ENCODE measurements around the gene HLA-DOA. TPM values are rescaled to one million over a fixed set of nuclear protein-coding genes. Genes with fewer than 3 reads are reported as not detected.

The HLA-DOA gene
- total RNA-seq, result 1.8 and 2.0 TPM in 2 replicates

- H3K4me1 Mint-ChIP-seq (ENCODE audit: low read depth), result peaks cover 11% of the 10 kb centered on the region
- peak; percentile 18 for DNase-seq (ENCODE audit: low spot score)
- no peaks in the 10 kb centered on the region for H3K9me3 Mint-ChIP-seq
- H3K27ac Mint-ChIP-seq, result no peak within 1 kb of the TSS
- peak within 1 kb of the TSS; percentile 17 for H3K4me3 Mint-ChIP-seq
- intact Hi-C loops (cut with micrococcal nuclease), result no loop called here
- no peaks in the 10 kb centered on the region for H3K36me3 Mint-ChIP-seq (ENCODE audit: low read depth)
- H3K27me3 Mint-ChIP-seq (ENCODE audit: insufficient read depth), result peaks cover 20% of the 10 kb centered on the region
These were observed at the start of gene HLA-DOA for GRCh38 chr6:33008944-33009861. TSS of gene HLA-DOA (minus strand) at chr6:33009591.

DNA sequence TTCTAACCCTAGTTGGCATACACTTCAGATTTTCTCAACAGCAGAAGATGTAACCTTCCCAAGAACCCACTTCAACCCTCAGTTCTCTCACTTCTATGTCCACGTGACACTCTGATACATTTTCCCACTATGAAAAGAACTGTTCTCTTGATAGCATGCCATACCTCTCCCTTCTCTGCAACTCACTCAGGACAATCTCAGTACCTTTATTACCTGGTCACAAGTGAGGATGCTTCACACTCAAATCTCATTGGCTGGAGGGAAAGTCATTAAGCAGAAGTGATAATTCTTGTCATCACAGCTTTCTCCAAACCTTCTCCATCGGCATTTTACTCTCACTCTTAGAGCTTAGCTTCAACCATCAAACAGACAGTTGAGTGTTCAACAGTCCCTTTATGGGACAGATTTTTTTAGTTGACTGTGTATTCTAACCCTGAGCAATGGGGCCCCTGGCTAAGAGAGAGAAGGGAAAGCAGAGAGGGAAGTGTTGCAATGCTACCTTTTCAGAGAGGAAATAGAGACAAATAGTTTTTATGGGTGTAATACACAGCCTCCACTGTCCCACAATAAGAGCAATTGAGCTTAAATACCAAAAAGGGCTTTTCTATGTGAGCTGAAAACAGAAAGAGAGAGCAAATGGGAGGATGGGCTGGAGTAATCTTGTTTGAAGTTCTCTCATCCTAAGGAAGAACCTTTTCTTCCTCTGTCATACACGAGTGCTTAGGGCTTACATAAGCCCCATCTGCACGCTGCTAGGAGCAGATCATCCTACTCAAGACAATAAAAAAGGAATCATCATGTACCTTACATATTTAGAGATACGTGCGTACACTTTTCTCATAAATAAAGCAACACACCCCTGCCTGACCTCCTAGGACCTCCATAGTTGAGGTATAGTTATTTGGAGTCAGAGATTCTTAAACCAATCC, 48.1 kb upstream of the HLA-DOA start:
- peaks cover 21% of the 10 kb centered on the region for H3K27me3 Mint-ChIP-seq (ENCODE audit: insufficient read depth)
- H3K27ac Mint-ChIP-seq, result no peak overlapping the region
- no peaks in the 10 kb centered on the region for H3K36me3 Mint-ChIP-seq (ENCODE audit: low read depth)
- H3K4me1 Mint-ChIP-seq (ENCODE audit: low read depth), result no peaks in the 10 kb centered on the region
- no peak overlapping the region for H3K4me3 Mint-ChIP-seq
- peaks cover 3% of the 10 kb centered on the region for H3K9me3 Mint-ChIP-seq
- intact Hi-C loops (cut with micrococcal nuclease), result no loop called here
- DNase-seq (ENCODE audit: low spot score), result no peak

GRCh38 chr6:33053230-33053629, 43.8 kb upstream of the HLA-DOA start:
- Mint-ChIP-seq H3K9me3 (peaks cover 3% of the 10 kb centered on the region), H3K36me3 (ENCODE audit: low read depth) (no peaks in the 10 kb centered on the region), H3K27ac (no peak overlapping the region), H3K4me1 (ENCODE audit: low read depth) (no peaks in the 10 kb centered on the region), H3K27me3 (ENCODE audit: insufficient read depth) (peaks cover 34% of the 10 kb centered on the region), H3K4me3 (no peak overlapping the region)
- intact Hi-C loops (cut with micrococcal nuclease), result no loop called here
- DNase-seq (ENCODE audit: low spot score), result no peak

- no peak for DNase-seq (ENCODE audit: low spot score)
- no peaks in the 10 kb centered on the region for H3K4me1 Mint-ChIP-seq (ENCODE audit: low read depth)
- H3K36me3 Mint-ChIP-seq (ENCODE audit: low read depth), result no peaks in the 10 kb centered on the region
- intact Hi-C loops (cut with micrococcal nuclease), result no loop called here
- H3K4me3 Mint-ChIP-seq, result no peak overlapping the region
- peaks cover 3% of the 10 kb centered on the region for H3K9me3 Mint-ChIP-seq
- no peak overlapping the region for H3K27ac Mint-ChIP-seq
- peaks cover 38% of the 10 kb centered on the region for H3K27me3 Mint-ChIP-seq (ENCODE audit: insufficient read depth)
These were observed 43.2 kb upstream of the HLA-DOA start for GRCh38 chr6:33052627-33053026.

GRCh38 chr6:33050014-33050810, 40.8 kb upstream of the HLA-DOA start:
- intact Hi-C loops (cut with micrococcal nuclease), result no loop called here
- Mint-ChIP-seq H3K27me3 (ENCODE audit: insufficient read depth) (peaks cover 39% of the 10 kb centered on the region), H3K36me3 (ENCODE audit: low read depth) (no peaks in the 10 kb centered on the region)

GRCh38 chr6:33049323-33050013, 40.1 kb upstream of the HLA-DOA start:
- Mint-ChIP-seq H3K27me3 (ENCODE audit: insufficient read depth) (peaks cover 44% of the 10 kb centered on the region), H3K4me3 (no peak overlapping the region), H3K9me3 (peaks cover 3% of the 10 kb centered on the region), H3K27ac (no peak overlapping the region), H3K4me1 (ENCODE audit: low read depth) (no peaks in the 10 kb centered on the region), H3K36me3 (ENCODE audit: low read depth) (no peaks in the 10 kb centered on the region)
- intact Hi-C loops (cut with micrococcal nuclease), result no loop called here
- no peak for DNase-seq (ENCODE audit: low spot score)

More at GRCh38 chr6:33050014-33050810, 40.8 kb upstream of the HLA-DOA start:
- Mint-ChIP-seq H3K9me3 (peaks cover 3% of the 10 kb centered on the region), H3K4me1 (ENCODE audit: low read depth) (no peaks in the 10 kb centered on the region), H3K4me3 (no peak overlapping the region), H3K27ac (no peak overlapping the region)
- no peak for DNase-seq (ENCODE audit: low spot score)

- H3K4me1 Mint-ChIP-seq (ENCODE audit: low read depth), result no peaks in the 10 kb centered on the region
- no peak for DNase-seq (ENCODE audit: low spot score)
- H3K27me3 Mint-ChIP-seq (ENCODE audit: insufficient read depth), result peaks cover 49% of the 10 kb centered on the region
- H3K27ac Mint-ChIP-seq, result no peak overlapping the region
- intact Hi-C loops (cut with micrococcal nuclease), result no loop called here
- no peak overlapping the region for H3K4me3 Mint-ChIP-seq
- H3K36me3 Mint-ChIP-seq (ENCODE audit: low read depth), result no peaks in the 10 kb centered on the region
- peaks cover 7% of the 10 kb centered on the region for H3K9me3 Mint-ChIP-seq
These were observed 30.8 kb upstream of the HLA-DOA start for GRCh38 chr6:33040157-33040556.

DNA sequence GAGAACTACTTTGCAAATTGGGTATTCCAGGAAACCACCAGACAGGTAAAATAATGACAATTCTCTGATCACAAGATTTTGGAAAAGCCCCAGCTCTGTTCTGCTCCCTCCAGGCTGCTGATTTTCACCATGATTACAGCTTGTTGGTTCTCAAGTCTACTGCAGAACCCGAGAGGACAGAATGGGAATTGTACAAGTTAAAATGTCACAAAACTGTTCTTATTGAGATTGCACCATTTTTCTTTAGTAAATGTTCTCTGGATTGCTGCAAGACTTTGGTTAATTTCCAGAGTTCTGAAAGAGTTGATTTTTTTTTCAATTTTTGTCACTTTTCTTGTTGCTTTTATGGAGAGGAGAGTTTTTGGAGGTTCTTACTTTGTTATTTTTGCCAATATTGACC, 27.1 kb upstream of the HLA-DOA start:
- H3K27ac Mint-ChIP-seq, result no peak overlapping the region
- peaks cover 60% of the 10 kb centered on the region for H3K27me3 Mint-ChIP-seq (ENCODE audit: insufficient read depth)
- intact Hi-C loops (cut with micrococcal nuclease), result no loop called here
- H3K36me3 Mint-ChIP-seq (ENCODE audit: low read depth), result peaks cover 2% of the 10 kb centered on the region
- no peaks in the 10 kb centered on the region for H3K4me1 Mint-ChIP-seq (ENCODE audit: low read depth)
- no peak for DNase-seq (ENCODE audit: low spot score)
- peaks cover 12% of the 10 kb centered on the region for H3K9me3 Mint-ChIP-seq
- H3K4me3 Mint-ChIP-seq, result no peak overlapping the region

GRCh38 chr6:33034554-33034953, 25.2 kb upstream of the HLA-DOA start:
- no peak for DNase-seq (ENCODE audit: low spot score)
- Mint-ChIP-seq H3K36me3 (ENCODE audit: low read depth) (peaks cover 2% of the 10 kb centered on the region), H3K27ac (no peak overlapping the region), H3K9me3 (peaks cover 12% of the 10 kb centered on the region), H3K4me3 (no peak overlapping the region), H3K4me1 (ENCODE audit: low read depth) (peaks cover 6% of the 10 kb centered on the region), H3K27me3 (ENCODE audit: insufficient read depth) (peaks cover 65% of the 10 kb centered on the region)
- intact Hi-C loops (cut with micrococcal nuclease), result no loop called here

GRCh38 chr6:33030245-33030644, 20.9 kb upstream of the HLA-DOA start:
- H3K4me3 Mint-ChIP-seq, result no peak overlapping the region
- H3K27me3 Mint-ChIP-seq (ENCODE audit: insufficient read depth), result peaks cover 35% of the 10 kb centered on the region
- no peak for DNase-seq (ENCODE audit: low spot score)
- peaks cover 2% of the 10 kb centered on the region for H3K36me3 Mint-ChIP-seq (ENCODE audit: low read depth)
- peaks cover 23% of the 10 kb centered on the region for H3K4me1 Mint-ChIP-seq (ENCODE audit: low read depth)
- H3K9me3 Mint-ChIP-seq, result peaks cover 11% of the 10 kb centered on the region
- intact Hi-C loops (cut with micrococcal nuclease), result no loop called here
- H3K27ac Mint-ChIP-seq, result peak overlapping the region; percentile 35

- peaks cover 28% of the 10 kb centered on the region for H3K27me3 Mint-ChIP-seq (ENCODE audit: insufficient read depth)
- H3K27ac Mint-ChIP-seq, result peak overlapping the region; percentile 63
- peak overlapping the region; percentile 19 for H3K4me3 Mint-ChIP-seq
- DNase-seq (ENCODE audit: low spot score), result peak; percentile 16
- H3K9me3 Mint-ChIP-seq, result peaks cover 5% of the 10 kb centered on the region
- intact Hi-C loops (cut with micrococcal nuclease), result loop anchor here (1.0 to 2.0 kb wide), 2 partner anchors 10 to 43 kb away; partner anchors contain the start of gene HLA-DPA1
- peaks cover 1% of the 10 kb centered on the region for H3K36me3 Mint-ChIP-seq (ENCODE audit: low read depth)
- H3K4me1 Mint-ChIP-seq (ENCODE audit: low read depth), result peaks cover 23% of the 10 kb centered on the region
These were observed 20.2 kb upstream of the HLA-DOA start for GRCh38 chr6:33029328-33030184.
